H7 (cell line): ENCODE results near the gene TBC1D14. TPM values are rescaled to one million over a fixed set of nuclear protein-coding genes. Genes with fewer than 3 reads are reported as not detected.
A peak's percentile ranks its signal among the peaks of the same experiment; 100 is the strongest.
"Not testable (repeated sequence)": the region's sequence is repeated elsewhere in the genome, so short reads cannot be mapped to it uniquely, and the experiment has no call there.

Source experiments
- DNase-seq: peaks from one replicate; pipeline ENCODE4 v3.0.0; 2012
- H3K27me3 ChIP-seq: 2 replicates; pipeline ENCODE4 v1.6.0; 2011; ENCODE audit warnings: mild to moderate bottlenecking, low read length; ENCODE audit not compliant: control insufficient read depth, insufficient read depth
- H3K36me3 ChIP-seq: replicated peaks from 2 replicates; pipeline ENCODE4 v1.5.1; 2011; ENCODE audit warnings: low read length; ENCODE audit not compliant: control insufficient read depth, insufficient read depth
- H3K4me3 ChIP-seq: 2 replicates; pipeline ENCODE4 v1.5.1; 2011; ENCODE audit warnings: low read depth, mild to moderate bottlenecking, control low read depth, low read length, moderate library complexity; ENCODE audit not compliant: insufficient read depth
- total RNA-seq: library from RNA; depleted of rRNA; stranded (reverse); fragments of >200 nt; shearing (Covaris generic); gene quantifications from 2 replicates; pipeline ENCODE4 v1.2.3, GENCODE V29; 2014

The TBC1D14 gene
- total RNA-seq, 1 experiment from 2014 or later, result 55.8 TPM

DNA sequence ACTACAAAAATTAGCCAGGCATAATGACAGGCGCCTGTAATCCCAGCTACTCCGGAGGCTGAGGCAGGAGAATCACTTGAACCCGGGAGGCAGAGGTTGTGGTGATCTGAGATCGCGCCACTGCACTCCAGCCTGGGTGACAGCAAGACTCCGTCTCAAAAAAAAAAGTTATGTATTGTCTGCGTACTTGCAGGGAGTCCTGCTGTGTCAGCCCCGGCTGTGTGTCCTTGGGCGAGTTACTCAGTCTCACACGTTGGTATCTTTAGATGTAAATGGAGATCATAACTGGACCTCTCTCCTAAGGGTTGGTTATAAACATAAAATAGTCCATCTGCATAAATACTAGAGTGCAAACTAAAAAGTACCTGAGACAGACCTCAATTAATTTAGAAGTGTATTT is 22.7 kb upstream of the TBC1D14 start:
- no peak overlapping the region for H3K4me3 ChIP-seq

DNA sequence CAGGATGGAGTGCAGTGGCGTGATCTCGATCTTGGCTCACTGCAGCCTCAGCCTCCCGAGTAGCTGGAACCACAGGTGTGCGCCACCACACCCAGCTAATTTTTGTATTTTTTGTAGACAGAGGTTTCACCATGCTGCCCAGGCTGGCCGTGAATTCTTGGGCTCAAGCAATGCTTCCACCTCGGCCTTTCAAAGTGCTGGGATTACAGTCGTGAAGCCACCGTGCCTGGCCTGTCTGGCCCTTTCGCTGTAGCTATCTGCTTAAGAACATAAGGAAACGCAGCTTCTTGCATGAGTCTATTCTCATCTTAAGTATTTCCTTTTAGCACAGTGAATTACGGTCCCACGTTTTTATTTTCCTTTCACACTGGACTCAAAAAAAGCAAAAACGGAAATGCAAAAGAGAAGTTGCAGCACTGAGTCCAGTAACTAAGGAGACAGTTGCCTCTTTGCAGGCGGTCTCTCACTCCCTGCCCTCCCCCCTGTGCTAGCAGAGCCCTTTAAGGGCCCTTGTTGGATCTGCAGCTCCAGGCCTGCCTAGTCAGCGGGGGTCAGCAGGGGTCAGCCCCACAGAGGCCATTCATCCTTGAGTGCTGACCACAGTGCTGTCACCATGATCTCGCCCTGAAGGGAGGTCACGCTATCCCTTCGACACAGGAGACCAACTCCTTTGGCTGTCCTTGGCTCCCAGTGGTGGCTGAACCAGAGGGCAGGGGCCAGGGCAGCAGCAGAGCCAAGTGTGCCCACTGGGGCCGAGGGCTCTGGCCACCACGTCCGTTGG is 21.8 kb upstream of the TBC1D14 start:
- H3K36me3 ChIP-seq, result no peaks in the 10 kb centered on the region; the same call in 1 of the 2 replicates
- DNase-seq, result peak; percentile 30

More for the DNA sequence above, 22.7 kb upstream of the TBC1D14 start:
- H3K27me3 ChIP-seq, result no peaks in the 10 kb centered on the region
- H3K36me3 ChIP-seq, result no peaks in the 10 kb centered on the region; the same call in 1 of the 2 replicates
- no peak for DNase-seq

GRCh38 chr4:6888506-6889071 is 21.0 kb upstream of the TBC1D14 start:
- no peaks in the 10 kb centered on the region for H3K27me3 ChIP-seq
- no peaks in the 10 kb centered on the region; the same call in 1 of the 2 replicates for H3K36me3 ChIP-seq
- peak; percentile 55 for DNase-seq
- no peak overlapping the region for H3K4me3 ChIP-seq

More for the DNA sequence above, 21.8 kb upstream of the TBC1D14 start:
- no peak overlapping the region for H3K4me3 ChIP-seq
- H3K27me3 ChIP-seq, result no peaks in the 10 kb centered on the region

DNA sequence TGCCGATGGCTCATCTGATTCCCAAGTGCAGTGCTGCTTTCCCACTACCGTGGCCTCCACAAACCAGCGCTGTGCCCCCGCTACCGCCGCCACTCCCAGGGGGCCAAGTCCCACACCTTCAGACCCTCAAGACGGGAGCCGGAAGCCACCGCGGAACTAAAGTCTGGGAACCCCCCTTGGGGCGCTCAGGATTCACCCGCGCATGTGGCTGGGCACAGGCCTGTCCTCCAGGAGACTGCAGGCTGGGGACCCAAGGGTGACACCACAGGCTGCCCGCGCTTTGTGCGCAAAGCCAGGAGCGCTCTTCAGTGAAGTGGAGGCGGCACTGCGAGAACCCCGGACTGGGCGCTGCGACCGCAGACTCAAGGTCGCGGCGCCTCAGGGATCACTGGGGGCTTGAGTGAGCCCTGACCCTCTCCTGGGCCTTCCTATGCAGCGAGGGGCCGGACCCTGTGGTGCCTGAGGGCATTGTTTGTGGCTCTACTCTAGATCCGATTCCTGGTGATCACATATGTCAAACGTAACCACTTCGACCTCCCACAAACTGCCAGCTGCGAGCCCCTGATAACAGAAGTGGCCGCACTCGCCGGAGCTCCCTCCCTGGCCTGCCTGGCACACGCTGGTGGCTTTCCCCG is 20.4 kb upstream of the TBC1D14 start:
- no peak overlapping the region for H3K4me3 ChIP-seq
- H3K27me3 ChIP-seq, result no peaks in the 10 kb centered on the region
- H3K36me3 ChIP-seq, result no peaks in the 10 kb centered on the region
- DNase-seq, result peak; percentile 46

GRCh38 chr4:6889736-6890324 is 19.8 kb upstream of the TBC1D14 start:
- no peak for DNase-seq
- H3K27me3 ChIP-seq, result no peaks in the 10 kb centered on the region
- H3K36me3 ChIP-seq, result no peaks in the 10 kb centered on the region
- no peak overlapping the region for H3K4me3 ChIP-seq

DNA sequence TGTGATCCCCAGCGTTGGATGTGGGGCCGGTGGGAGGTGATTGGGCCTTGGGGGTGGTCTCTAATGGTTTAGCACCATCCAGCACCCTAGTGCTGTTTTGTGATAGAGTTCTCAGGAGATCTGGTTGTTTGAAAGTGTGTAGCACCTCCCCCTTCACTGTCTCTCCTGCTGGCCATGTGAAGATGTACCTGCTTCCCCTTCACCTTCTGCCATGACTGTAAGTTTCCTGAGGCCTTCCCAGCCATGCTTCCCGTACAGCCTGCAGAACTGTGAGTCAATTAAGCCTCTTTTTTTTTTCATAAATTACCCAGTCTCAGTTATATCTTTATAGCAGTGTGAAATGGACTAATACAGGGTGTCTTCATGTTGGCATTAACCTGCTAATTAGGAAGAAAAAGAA is 19.3 kb upstream of the TBC1D14 start:
- Histone ChIP-seq H3K4me3 (no peak overlapping the region), H3K27me3 (no peaks in the 10 kb centered on the region)
- no peak for DNase-seq

DNA sequence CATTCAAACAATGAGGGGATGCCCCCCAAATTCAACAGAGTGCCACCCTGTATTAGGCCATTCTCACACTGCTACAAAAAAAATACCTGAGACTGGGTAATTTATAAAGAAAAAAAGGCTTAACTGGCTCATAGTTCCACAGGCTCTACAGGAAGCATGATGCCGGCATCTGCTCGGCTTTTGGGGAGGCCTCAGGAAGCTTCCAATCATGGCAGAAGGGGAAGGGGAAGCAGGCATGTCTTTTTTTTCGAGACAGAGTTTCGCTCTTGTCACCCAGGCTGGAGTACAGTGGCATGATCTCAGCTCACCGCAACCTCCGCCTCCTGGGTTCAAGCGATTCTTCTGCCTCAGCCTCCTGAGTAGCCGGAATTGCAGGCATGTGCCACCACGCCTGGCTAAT is 18.7 kb upstream of the TBC1D14 start:
- H3K27me3 ChIP-seq, H3K36me3 ChIP-seq, H3K4me3 ChIP-seq, DNase-seq: not testable (repeated sequence)

More for the DNA sequence above, 19.3 kb upstream of the TBC1D14 start:
- H3K36me3 ChIP-seq, result no peaks in the 10 kb centered on the region

GRCh38 chr4:6891436-6892170 is 18.0 kb upstream of the TBC1D14 start:
- DNase-seq, result peak; percentile 28
- Histone ChIP-seq H3K36me3 (no peaks in the 10 kb centered on the region), H3K4me3 (no peak overlapping the region), H3K27me3 (no peaks in the 10 kb centered on the region)

DNA sequence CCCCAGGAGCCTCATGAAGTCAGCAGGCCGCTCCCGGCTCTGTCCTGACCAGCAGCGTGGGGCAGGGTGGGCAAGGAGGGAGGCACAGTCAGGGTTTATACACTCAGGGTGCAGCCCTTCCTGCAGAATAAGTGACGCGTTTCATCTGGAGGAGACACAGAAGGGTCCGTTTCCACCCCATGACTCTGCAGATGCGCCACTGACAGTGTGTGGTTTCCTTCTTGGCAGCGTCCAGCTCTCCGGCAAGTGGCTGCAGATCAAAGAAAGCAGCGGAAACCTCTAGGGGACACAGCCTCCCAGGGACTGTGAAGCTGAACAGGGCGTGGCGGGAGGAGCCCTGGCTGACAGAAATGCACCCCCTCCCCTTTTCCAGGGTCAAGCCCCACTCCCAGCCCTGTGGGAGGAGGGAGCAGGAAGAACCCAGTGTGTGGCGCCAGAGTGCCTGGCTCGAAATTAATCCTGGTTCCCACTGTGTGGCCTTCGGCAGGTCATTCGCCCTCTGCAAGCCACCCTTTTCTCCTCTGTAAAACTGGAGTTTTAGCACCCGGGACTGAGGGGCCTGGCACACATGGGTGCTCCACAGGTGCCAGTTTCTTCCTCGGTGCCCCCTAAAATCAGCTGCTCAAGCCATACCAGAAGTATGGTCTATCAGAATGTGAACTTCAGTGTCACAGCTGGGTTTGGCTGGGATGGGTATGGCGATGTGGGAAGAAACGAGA is 17.3 kb upstream of the TBC1D14 start:
- H3K4me3 ChIP-seq, result no peak overlapping the region
- H3K27me3 ChIP-seq, result no peaks in the 10 kb centered on the region

GRCh38 chr4:6892909-6893202 is 16.8 kb upstream of the TBC1D14 start:
- no peak overlapping the region for H3K4me3 ChIP-seq
- no peaks in the 10 kb centered on the region for H3K36me3 ChIP-seq
- no peak for DNase-seq
- no peaks in the 10 kb centered on the region for H3K27me3 ChIP-seq

More for the DNA sequence above, 17.3 kb upstream of the TBC1D14 start:
- no peaks in the 10 kb centered on the region for H3K36me3 ChIP-seq
- peak; percentile 89 for DNase-seq

- H3K36me3 ChIP-seq, result no peaks in the 10 kb centered on the region
These were observed 16.1 kb upstream of the TBC1D14 start for GRCh38 chr4:6893449-6894085.

GRCh38 chr4:6894086-6894478 is 15.5 kb upstream of the TBC1D14 start:
- no peak for DNase-seq
- Histone ChIP-seq H3K4me3 (no peak overlapping the region), H3K36me3 (no peaks in the 10 kb centered on the region), H3K27me3 (no peaks in the 10 kb centered on the region)

More at GRCh38 chr4:6893449-6894085, 16.1 kb upstream of the TBC1D14 start:
- DNase-seq, result no peak
- Histone ChIP-seq H3K27me3 (no peaks in the 10 kb centered on the region), H3K4me3 (no peak overlapping the region)
